Measurements from ENCODE around the gene ARHGAP31.
A peak's percentile ranks its signal among the peaks of the same experiment; 100 is the strongest.
"Not testable (repeated sequence)": the region's sequence is repeated elsewhere in the genome, so short reads cannot be mapped to it uniquely, and the experiment has no call there.

The ARHGAP31 gene

DNA sequence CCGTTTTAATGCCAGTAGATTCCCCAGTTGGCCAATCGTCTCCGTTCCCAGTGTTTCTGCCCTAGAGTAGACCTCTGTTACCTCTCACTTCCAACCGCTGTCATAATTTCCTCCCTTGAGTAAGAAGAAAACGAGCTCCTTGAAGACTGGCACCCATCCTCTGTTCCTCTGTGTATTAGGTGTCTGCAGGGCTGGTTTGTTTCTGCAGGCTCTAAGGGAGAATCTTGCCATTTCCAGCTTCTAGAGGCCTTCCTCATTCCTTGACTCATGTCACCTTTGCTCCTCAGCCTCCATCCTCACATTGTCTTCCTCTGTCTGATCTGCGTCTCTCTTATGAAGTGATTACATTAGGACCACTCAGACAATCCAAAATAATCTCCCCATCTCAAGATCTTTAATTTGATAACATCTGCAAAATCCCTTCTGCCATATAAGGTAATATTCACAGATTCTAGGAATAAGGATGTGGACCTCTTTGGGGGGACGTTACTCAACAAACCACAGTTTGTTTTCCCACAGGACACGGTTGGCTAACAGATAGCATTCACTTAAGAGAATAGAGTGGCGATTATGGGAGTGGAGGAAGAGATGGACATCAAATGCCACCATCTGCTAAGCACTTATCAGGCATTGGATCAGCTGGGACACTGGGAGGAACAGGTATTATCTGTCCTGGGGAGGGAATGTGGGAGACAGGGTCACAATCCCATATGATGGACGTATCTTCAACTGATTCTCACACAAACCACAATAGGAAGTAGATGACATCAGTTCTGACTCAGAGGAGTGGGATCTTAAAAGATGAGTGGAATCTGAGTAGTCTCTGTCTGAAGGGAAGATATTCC is 17.1 kb downstream of the ARHGAP31 start:
- no peak overlapping the region for H3K9ac ChIP-seq (ENCODE audit: low read length)
- H3K27me3 ChIP-seq (ENCODE audit: control insufficient read depth, insufficient read depth, low read length): peaks cover 4% of the 10 kb centered on the region
- peaks cover 12% of the 10 kb centered on the region for H3K4me1 ChIP-seq (ENCODE audit: control insufficient read depth, low read depth, low read length)
- H3K27ac ChIP-seq (ENCODE audit: low read length): no peak overlapping the region
- H3K9me3 ChIP-seq (ENCODE audit: control insufficient read depth, low read depth, low read length): no peaks in the 10 kb centered on the region
- H3K4me3 ChIP-seq (ENCODE audit: low read length): no peak overlapping the region
- no peaks in the 10 kb centered on the region for H3K36me3 ChIP-seq (ENCODE audit: control insufficient read depth, low read depth, low read length)

DNA sequence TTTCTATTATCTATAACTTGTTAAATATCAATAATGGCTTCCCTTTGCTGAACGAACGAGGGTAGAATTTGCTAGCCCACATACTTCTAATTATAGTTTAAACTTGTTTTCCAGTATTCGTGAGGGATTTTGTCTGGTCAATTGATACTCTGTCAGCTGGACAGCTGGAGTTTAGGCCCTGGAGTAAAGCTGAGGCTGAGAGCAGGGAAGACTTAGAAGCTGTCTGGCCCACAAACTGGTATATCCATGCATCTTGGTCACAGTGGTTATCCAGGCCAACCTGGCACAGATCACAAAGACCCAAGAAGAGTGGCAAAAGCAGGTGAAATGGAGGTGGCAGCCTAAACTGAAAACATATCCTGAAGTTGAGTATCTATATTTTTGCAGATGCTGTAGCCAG is 19.3 kb downstream of the ARHGAP31 start:
- H3K36me3 ChIP-seq (ENCODE audit: control insufficient read depth, low read depth, low read length): no peaks in the 10 kb centered on the region
- H3K27ac ChIP-seq (ENCODE audit: low read length): no peak overlapping the region
- no peak overlapping the region for H3K9ac ChIP-seq (ENCODE audit: low read length)
- no peak overlapping the region for H3K4me3 ChIP-seq (ENCODE audit: low read length)
- peaks cover 4% of the 10 kb centered on the region for H3K27me3 ChIP-seq (ENCODE audit: control insufficient read depth, insufficient read depth, low read length)
- no peaks in the 10 kb centered on the region for H3K9me3 ChIP-seq (ENCODE audit: control insufficient read depth, low read depth, low read length)
- peaks cover 12% of the 10 kb centered on the region for H3K4me1 ChIP-seq (ENCODE audit: control insufficient read depth, low read depth, low read length)

DNA sequence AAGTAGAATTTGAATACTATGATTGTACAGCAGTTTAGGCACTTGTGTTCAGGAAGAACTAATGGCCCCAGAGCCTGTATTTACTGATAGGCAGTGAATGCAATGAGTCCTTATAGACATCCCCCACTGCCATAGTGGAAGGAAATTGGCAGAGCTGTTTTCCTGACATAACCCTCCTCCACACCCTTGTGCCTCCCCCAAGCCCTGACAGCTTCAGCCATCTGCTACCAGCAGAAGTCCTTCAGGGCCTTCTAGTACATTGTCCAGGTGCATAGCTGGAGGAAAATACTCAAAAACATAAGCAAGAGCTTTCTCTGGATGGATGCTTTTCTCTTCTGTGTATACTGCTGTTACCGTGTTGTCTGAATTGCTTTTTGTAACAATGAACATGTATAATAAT is 20.6 kb downstream of the ARHGAP31 start:
- H3K36me3 ChIP-seq (ENCODE audit: control insufficient read depth, low read depth, low read length): no peaks in the 10 kb centered on the region
- no peak overlapping the region for H3K27ac ChIP-seq (ENCODE audit: low read length)
- H3K4me1 ChIP-seq (ENCODE audit: control insufficient read depth, low read depth, low read length): peaks cover 11% of the 10 kb centered on the region
- H3K4me3 ChIP-seq (ENCODE audit: low read length): no peak overlapping the region
- H3K27me3 ChIP-seq (ENCODE audit: control insufficient read depth, insufficient read depth, low read length): peaks cover 4% of the 10 kb centered on the region
- no peak overlapping the region for H3K9ac ChIP-seq (ENCODE audit: low read length)
- no peaks in the 10 kb centered on the region for H3K9me3 ChIP-seq (ENCODE audit: control insufficient read depth, low read depth, low read length)

DNA sequence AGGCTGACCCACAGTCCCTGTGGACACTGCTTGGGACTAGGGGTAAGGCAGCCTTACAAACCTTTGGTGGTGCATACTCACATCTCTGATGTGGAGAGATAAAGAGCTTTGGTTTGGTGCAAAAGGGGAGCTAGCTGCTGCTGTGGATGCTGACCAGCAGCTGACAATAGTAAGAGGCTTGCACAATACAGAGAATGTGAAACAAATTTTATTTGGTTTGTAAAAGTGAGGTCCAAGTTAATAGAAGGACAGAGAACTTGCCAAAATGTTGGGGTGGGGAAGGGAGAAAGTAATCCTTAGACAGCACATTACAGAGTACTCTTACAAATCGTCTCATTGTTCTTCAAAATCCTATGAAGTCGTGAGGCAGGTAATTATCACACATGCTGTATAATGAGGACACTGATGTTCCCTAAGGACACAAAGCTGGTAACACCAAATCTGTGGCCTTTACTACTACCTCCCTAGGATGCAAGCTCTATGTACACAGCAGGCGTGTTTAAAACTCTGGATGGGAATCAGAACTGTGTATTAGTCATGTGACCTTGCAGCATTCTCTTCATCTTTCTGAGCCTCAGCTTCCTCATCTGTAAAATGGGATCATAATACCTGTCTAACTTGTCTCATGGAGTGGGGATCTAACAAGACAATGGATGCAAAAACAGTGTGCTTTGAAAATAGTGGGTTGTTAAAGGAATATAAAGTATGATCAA is 21.6 kb downstream of the ARHGAP31 start:
- Histone ChIP-seq H3K36me3 (ENCODE audit: control insufficient read depth, low read depth, low read length) (no peaks in the 10 kb centered on the region), H3K9ac (ENCODE audit: low read length) (no peak overlapping the region), H3K9me3 (ENCODE audit: control insufficient read depth, low read depth, low read length) (no peaks in the 10 kb centered on the region), H3K27ac (ENCODE audit: low read length) (no peak overlapping the region), H3K4me1 (ENCODE audit: control insufficient read depth, low read depth, low read length) (peaks cover 1% of the 10 kb centered on the region), H3K4me3 (ENCODE audit: low read length) (no peak overlapping the region), H3K27me3 (ENCODE audit: control insufficient read depth, insufficient read depth, low read length) (peaks cover 1% of the 10 kb centered on the region)

DNA sequence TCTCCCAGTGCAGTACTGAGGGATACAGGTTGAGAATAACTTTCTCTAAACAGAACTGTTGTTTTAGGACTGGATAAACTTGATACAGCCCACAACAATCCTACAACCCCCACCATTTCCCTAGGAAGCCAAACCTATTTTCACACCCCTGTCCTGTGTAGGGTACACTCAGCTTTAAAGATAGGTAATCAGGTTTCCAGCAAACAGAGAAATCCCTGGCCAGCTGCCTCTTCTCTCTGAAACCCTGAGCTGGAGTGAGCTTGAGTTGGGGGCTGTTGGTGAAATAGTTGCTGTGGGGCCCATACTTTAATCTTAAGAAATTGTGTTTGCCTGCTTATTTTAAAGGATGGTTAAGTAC is 22.1 kb downstream of the ARHGAP31 start:
- no peaks in the 10 kb centered on the region for H3K36me3 ChIP-seq (ENCODE audit: control insufficient read depth, low read depth, low read length)
- H3K4me3 ChIP-seq (ENCODE audit: low read length): no peak overlapping the region
- H3K4me1 ChIP-seq (ENCODE audit: control insufficient read depth, low read depth, low read length): no peaks in the 10 kb centered on the region
- no peak overlapping the region for H3K27ac ChIP-seq (ENCODE audit: low read length)
- no peaks in the 10 kb centered on the region for H3K9me3 ChIP-seq (ENCODE audit: control insufficient read depth, low read depth, low read length)
- H3K27me3 ChIP-seq (ENCODE audit: control insufficient read depth, insufficient read depth, low read length): no peaks in the 10 kb centered on the region
- no peak overlapping the region for H3K9ac ChIP-seq (ENCODE audit: low read length)

DNA sequence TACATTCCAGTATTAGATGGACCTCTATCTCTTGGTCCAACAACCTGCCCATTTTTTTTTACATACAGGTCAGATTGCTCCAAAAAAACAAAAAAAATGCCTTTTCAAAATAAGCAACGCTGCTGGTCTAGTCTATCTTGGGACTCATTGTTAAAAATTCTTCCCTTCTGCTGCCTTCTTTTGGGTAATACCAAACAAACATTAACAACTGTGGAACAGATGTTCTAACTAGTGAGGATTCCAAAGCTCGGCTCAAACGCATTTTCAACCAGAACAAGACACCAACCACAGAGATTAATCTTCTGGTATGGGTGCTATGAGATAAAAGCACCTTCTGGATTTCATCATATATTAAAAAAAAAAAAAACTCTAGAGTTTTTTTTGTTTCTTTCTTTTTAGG is 24.7 kb downstream of the ARHGAP31 start:
- Histone ChIP-seq H3K9me3 (ENCODE audit: control insufficient read depth, low read depth, low read length) (no peaks in the 10 kb centered on the region), H3K9ac (ENCODE audit: low read length) (no peak overlapping the region), H3K27me3 (ENCODE audit: control insufficient read depth, insufficient read depth, low read length) (no peaks in the 10 kb centered on the region)

DNA sequence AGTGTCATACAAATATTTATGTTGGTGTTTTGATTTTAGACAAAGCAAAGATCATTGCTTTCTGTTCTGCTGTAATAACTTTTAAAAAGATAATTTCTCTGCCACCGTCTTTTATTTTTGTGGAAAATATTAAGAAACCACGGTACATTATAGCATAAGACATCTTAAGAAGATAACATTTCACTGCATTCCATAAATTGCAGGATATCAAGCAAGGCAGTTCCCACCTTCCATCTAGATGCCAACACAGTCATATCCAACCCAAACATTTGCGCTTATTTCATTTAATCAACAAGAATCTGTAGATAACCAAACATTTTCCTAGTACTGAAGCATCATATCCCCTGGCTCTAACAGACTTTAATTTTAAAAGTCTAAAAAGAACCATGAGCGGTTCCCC is 25.1 kb downstream of the ARHGAP31 start:
- H3K9me3 ChIP-seq (ENCODE audit: control insufficient read depth, low read depth, low read length): no peaks in the 10 kb centered on the region
- no peaks in the 10 kb centered on the region for H3K27me3 ChIP-seq (ENCODE audit: control insufficient read depth, insufficient read depth, low read length)
- H3K4me1 ChIP-seq (ENCODE audit: control insufficient read depth, low read depth, low read length): peaks cover 19% of the 10 kb centered on the region
- no peak overlapping the region for H3K4me3 ChIP-seq (ENCODE audit: low read length)
- H3K27ac ChIP-seq (ENCODE audit: low read length): no peak overlapping the region
- H3K9ac ChIP-seq (ENCODE audit: low read length): no peak overlapping the region
- H3K36me3 ChIP-seq (ENCODE audit: control insufficient read depth, low read depth, low read length): no peaks in the 10 kb centered on the region

More for the DNA sequence above, 24.7 kb downstream of the ARHGAP31 start:
- no peak overlapping the region for H3K4me3 ChIP-seq (ENCODE audit: low read length)
- no peaks in the 10 kb centered on the region for H3K36me3 ChIP-seq (ENCODE audit: control insufficient read depth, low read depth, low read length)
- no peak overlapping the region for H3K27ac ChIP-seq (ENCODE audit: low read length)
- peaks cover 15% of the 10 kb centered on the region for H3K4me1 ChIP-seq (ENCODE audit: control insufficient read depth, low read depth, low read length)

DNA sequence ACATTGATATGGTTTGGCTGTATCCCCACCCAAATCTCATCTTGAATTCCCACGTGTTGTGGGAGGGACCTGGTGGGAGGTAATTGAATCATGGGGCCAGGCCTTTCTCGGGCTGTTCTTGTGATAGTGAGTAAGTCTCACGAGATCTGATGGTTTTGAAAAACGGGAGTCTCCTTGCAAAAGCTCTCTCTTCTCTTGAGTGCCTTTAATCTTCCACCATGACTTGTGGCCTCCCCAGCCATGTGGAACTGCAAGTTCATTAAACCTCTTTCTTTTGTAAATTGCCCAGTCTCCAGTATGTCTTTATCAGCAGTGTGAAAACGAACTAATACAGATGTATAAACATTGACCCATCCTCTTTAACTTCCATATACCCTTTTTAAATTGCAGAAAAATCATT is 26.6 kb downstream of the ARHGAP31 start:
- peaks cover 25% of the 10 kb centered on the region for H3K4me1 ChIP-seq (ENCODE audit: control insufficient read depth, low read depth, low read length)
- not testable (repeated sequence) for H3K27me3 ChIP-seq (ENCODE audit: control insufficient read depth, insufficient read depth, low read length); H3K36me3 ChIP-seq (ENCODE audit: control insufficient read depth, low read depth, low read length); H3K9me3 ChIP-seq (ENCODE audit: control insufficient read depth, low read depth, low read length); H3K4me3 ChIP-seq (ENCODE audit: low read length); H3K27ac ChIP-seq (ENCODE audit: low read length); H3K9ac ChIP-seq (ENCODE audit: low read length)

DNA sequence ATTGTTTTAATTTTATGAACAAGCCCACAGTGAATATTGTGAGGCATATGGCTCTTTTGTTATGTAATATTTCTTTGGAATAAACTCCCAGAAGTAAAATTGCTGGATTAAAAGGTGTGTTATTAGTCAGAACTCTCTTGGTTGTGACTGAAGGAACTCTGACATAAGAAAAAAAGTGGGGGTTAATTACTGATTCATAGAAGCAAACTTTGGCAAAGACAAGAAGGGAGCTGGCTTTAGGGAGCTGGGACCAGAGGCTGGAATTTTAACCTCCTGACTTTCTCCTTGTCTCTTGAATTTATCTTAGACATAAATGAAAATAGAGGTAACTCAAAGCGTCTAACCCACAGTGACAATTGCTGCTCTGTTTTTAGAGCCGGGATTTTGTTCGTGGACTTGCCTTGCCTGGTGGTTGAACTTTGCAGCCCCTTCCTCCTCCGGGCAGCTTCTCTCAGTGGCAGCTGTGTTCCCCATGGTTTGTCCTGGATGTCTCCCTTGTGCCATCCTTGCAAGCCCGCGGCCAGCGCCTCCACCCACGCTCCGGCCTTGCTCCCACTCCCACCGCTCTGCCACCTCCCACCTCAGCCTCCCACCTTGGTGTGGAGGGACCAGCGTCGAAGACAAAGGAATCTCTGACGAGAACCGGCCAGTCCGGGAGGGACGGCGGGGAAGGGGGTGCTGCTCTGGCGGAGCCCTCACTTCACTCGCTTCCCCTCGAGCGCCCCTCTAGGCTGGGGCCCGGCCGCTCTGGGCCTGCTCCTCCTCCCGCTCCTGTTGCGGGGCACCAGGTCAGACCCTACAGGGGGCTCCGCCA is 28.0 kb downstream of the ARHGAP31 start:
- Histone ChIP-seq H3K36me3 (ENCODE audit: control insufficient read depth, low read depth, low read length) (no peaks in the 10 kb centered on the region), H3K9me3 (ENCODE audit: control insufficient read depth, low read depth, low read length) (no peaks in the 10 kb centered on the region), H3K27me3 (ENCODE audit: control insufficient read depth, insufficient read depth, low read length) (no peaks in the 10 kb centered on the region), H3K4me1 (ENCODE audit: control insufficient read depth, low read depth, low read length) (peaks cover 25% of the 10 kb centered on the region), H3K9ac (ENCODE audit: low read length) (peak overlapping the region; percentile 73), H3K4me3 (ENCODE audit: low read length) (peak overlapping the region; percentile 79), H3K27ac (ENCODE audit: low read length) (no peak overlapping the region)

DNA sequence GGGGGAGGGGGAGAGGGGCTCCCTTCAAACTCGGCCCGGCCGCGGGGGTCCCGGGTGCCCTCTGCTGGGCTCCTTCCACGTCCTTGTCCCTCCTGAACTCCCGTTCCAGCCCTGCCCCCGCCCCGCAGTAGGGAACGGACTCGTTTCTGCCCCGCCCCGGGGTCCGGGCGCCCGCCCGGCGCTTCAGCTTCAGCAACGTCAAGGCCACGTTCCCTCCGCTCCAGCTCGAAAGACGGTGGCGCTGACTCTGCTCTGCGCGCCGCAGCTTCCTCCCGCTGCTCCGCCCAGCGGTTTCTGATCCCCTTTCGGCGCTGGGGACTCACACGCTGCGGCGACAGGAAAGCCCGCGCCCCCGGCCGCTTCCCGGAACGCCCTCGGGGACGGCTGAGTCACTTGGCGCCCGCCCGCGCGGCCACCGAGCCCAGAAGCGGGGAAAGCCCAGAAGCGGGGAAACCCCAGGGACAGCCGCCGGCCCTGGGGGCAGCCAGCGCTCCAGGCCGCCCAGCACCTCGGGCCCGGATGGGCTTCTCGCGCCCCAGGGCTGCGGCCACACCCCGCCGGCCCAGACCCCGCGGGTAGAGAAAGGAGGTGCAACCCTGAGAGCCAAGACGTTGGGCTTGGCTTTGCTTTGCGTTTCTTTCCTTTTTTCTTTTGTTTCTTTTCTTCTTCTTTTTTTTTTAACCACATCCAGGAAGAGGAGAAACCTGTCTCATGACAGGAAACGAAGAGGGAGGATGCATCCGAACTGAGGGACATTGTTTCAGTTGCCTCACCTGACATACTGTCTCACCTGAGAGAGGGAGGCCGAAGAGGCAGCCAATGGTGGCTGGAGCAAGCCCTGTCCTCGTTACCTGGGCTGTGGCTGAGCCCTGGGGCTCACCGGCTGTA is 28.9 kb downstream of the ARHGAP31 start:
- Histone ChIP-seq H3K4me3 (ENCODE audit: low read length) (peak overlapping the region; percentile 79), H3K9ac (ENCODE audit: low read length) (peak overlapping the region; percentile 73), H3K27ac (ENCODE audit: low read length) (no peak overlapping the region), H3K27me3 (ENCODE audit: control insufficient read depth, insufficient read depth, low read length) (no peaks in the 10 kb centered on the region), H3K4me1 (ENCODE audit: control insufficient read depth, low read depth, low read length) (peaks cover 25% of the 10 kb centered on the region), H3K9me3 (ENCODE audit: control insufficient read depth, low read depth, low read length) (no peaks in the 10 kb centered on the region), H3K36me3 (ENCODE audit: control insufficient read depth, low read depth, low read length) (no peaks in the 10 kb centered on the region)

DNA sequence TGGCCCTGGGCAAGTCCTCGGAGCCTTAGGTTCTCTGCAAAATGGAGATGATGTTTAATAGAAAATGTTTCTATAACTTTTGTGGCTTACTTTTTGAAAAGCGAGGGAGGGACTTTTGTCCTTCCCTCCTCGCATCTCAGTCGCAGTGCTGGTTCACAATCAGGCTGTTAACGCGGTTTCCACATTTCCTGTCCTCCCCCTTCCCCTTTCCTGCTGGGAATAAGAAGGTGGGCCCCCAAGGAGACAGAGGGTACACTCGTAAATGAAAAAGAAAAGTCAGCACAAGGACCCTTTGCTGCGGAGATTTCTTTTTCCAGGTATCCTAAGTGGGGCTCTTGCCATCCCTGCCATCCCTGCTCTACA is 29.5 kb downstream of the ARHGAP31 start:
- Histone ChIP-seq H3K27me3 (ENCODE audit: control insufficient read depth, insufficient read depth, low read length) (no peaks in the 10 kb centered on the region), H3K27ac (ENCODE audit: low read length) (no peak overlapping the region), H3K9ac (ENCODE audit: low read length) (peak overlapping the region; percentile 73), H3K36me3 (ENCODE audit: control insufficient read depth, low read depth, low read length) (no peaks in the 10 kb centered on the region), H3K4me3 (ENCODE audit: low read length) (peak overlapping the region; percentile 79), H3K9me3 (ENCODE audit: control insufficient read depth, low read depth, low read length) (no peaks in the 10 kb centered on the region), H3K4me1 (ENCODE audit: control insufficient read depth, low read depth, low read length) (peaks cover 25% of the 10 kb centered on the region)

All from iPS-18a (cell line).